OCI-LY7 (cell line): ENCODE measurements around the gene MALSU1. TPM values are rescaled to one million over a fixed set of nuclear protein-coding genes. Genes with fewer than 3 reads are reported as not detected.

Source experiments
- BruUV-seq: library from RNA; stranded (reverse); fragments of 400-500 nt; replicated peaks from 2 replicates; lab custom pipeline; 2021; lab: Mats Ljungman, UMichigan
- CTCF ChIA-PET: fragments of 300-600 bp; sonication (Branson Sonifier 250); formaldehyde crosslinking; loops from one replicate; lab custom pipeline; 2022; ENCODE audit warnings: antibody characterized with exemption; ENCODE audit not compliant: unreplicated experiment; lab: Charles Lee
- POLR2A ChIA-PET: fragments of 300-600 bp; sonication (Branson Sonifier 250); formaldehyde crosslinking; loops from one replicate; lab custom pipeline; 2022; ENCODE audit warnings: antibody characterized with exemption; lab: Charles Lee
- DNase-seq: peaks from one replicate; pipeline ENCODE4 v3.0.0-alpha.2; 2015; ENCODE audit warnings: low spot score
- H2AFZ ChIP-seq: fragments of 200-600 bp; sonication (generic), shearing (Covaris generic); 2 replicates; pipeline ENCODE4 v1.6.1; 2014; ENCODE audit warnings: mild to moderate bottlenecking, antibody characterized with exemption, low read length, moderate library complexity
- H3K27ac ChIP-seq: fragments of 200-600 bp; sonication (generic); 2 replicates; pipeline ENCODE4 v1.5.1; 2014; ENCODE audit warnings: mixed run types, low read depth, mild to moderate bottlenecking, moderate library complexity, low read length, inconsistent platforms; ENCODE audit not compliant: poor library complexity, severe bottlenecking
- H3K36me3 ChIP-seq: fragments of 200-600 bp; sonication (generic); 2 replicates; pipeline ENCODE4 v1.6.1; 2014; ENCODE audit warnings: mild to moderate bottlenecking, antibody characterized with exemption, low read length, moderate library complexity, mixed read lengths; ENCODE audit not compliant: insufficient read depth
- H3K4me1 ChIP-seq: fragments of 200-600 bp; sonication (generic); 2 replicates; pipeline ENCODE4 v1.5.1; 2014; ENCODE audit warnings: mild to moderate bottlenecking, low read length; ENCODE audit not compliant: insufficient read depth, poor library complexity, severe bottlenecking
- H3K4me2 ChIP-seq: fragments of 200-600 bp; sonication (generic); 2 replicates; pipeline ENCODE4 v1.6.1; 2014; ENCODE audit warnings: mild to moderate bottlenecking, low read length
- H3K4me3 ChIP-seq: fragments of 200-600 bp; sonication (generic); 2 replicates; pipeline ENCODE4 v1.5.1; 2014; ENCODE audit warnings: mild to moderate bottlenecking, low read depth, low read length; ENCODE audit not compliant: poor library complexity, severe bottlenecking
- H3K79me2 ChIP-seq: fragments of 200-600 bp; sonication (generic); 2 replicates; pipeline ENCODE4 v1.6.1; 2016; ENCODE audit warnings: low read depth, mild to moderate bottlenecking, low read length, moderate library complexity, mixed read lengths; ENCODE audit not compliant: insufficient read depth
- H3K9me2 ChIP-seq: fragments of 200-600 bp; sonication (generic); 2 replicates; pipeline ENCODE4 v1.6.1; 2016; ENCODE audit warnings: mild to moderate bottlenecking, low read length, mixed read lengths; ENCODE audit not compliant: insufficient read depth
- H3K9me3 ChIP-seq: fragments of 200-600 bp; sonication (generic); 2 replicates; pipeline ENCODE4 v1.6.1; 2014; ENCODE audit warnings: mild to moderate bottlenecking, mixed run types, low read length, mixed read lengths
- H4K20me1 ChIP-seq: fragments of 200-600 bp; sonication (generic); 2 replicates; pipeline ENCODE4 v1.6.1; 2014; ENCODE audit warnings: mild to moderate bottlenecking, antibody characterized with exemption, low read length, moderate library complexity, mixed read lengths; ENCODE audit not compliant: insufficient read depth
- CTCF ChIP-seq: fragments of 200-600 bp; sonication (generic); conservative IDR thresholded peaks from 2 replicates; pipeline ENCODE4 v1.5.1; 2014; ENCODE audit warnings: mild to moderate bottlenecking, antibody characterized with exemption, low read length, moderate library complexity, mixed read lengths
- EZH2phosphoT487 ChIP-seq: fragments of 200-600 bp; sonication (generic); IDR thresholded peaks from 2 replicates; pipeline ENCODE4 v1.6.1; 2018; ENCODE audit warnings: low read depth, borderline replicate concordance, mild to moderate bottlenecking, mixed run types, antibody characterized with exemption, low read length, moderate library complexity, mixed read lengths
- intact Hi-C: fragments of 100-400 bp; cut with micrococcal nuclease; formaldehyde crosslinking; loops from one replicate; pipeline ENCODE4 v1.10.0; 2022; ENCODE audit not compliant: unreplicated experiment
- total RNA-seq, 2 experiments: library from RNA; depleted of rRNA in 1 of 2; stranded (reverse); fragments of >200 nt in 1 of 2; shearing (Covaris generic) in 1 of 2; gene quantifications; 2 replicates each; pipeline ENCODE4 v1.2.3, GENCODE V29; 2014 to 2022

The MALSU1 gene
- total RNA-seq, 2 experiments from 2014 or later = 66.4 to 107 TPM

GRCh38 chr7:23315366-23315765, 16.2 kb downstream of the MALSU1 start:
- no peaks in the 10 kb centered on the region for H4K20me1 ChIP-seq
- CTCF ChIA-PET = interaction anchor here (0.6 kb wide), 1 partner anchor 95 kb away, joined by 3 read pairs; no protein-coding TSS in a partner anchor
- no TSS peak for BruUV-seq
- POLR2A ChIA-PET = interaction anchor here (0.5 to 1.2 kb wide), 2 partner anchors 208 to 1378 kb away, joined by 5 to 6 read pairs; no protein-coding TSS in a partner anchor
- H3K27ac ChIP-seq = no peak overlapping the region
- no peaks in the 10 kb centered on the region for H3K9me2 ChIP-seq
- H3K36me3 ChIP-seq = peaks cover 92% of the 10 kb centered on the region
- H3K4me1 ChIP-seq = no peaks in the 10 kb centered on the region
- H3K4me3 ChIP-seq = no peak overlapping the region
- no peaks in the 10 kb centered on the region for H3K9me3 ChIP-seq
- intact Hi-C loops = no loop called here
- H3K79me2 ChIP-seq = no peaks in the 10 kb centered on the region
- no peak for DNase-seq
- H2AFZ ChIP-seq = no peak overlapping the region
- TF ChIP-seq CTCF = no peak
- TF ChIP-seq EZH2phosphoT487 = no peak
- no peak overlapping the region for H3K4me2 ChIP-seq

DNA sequence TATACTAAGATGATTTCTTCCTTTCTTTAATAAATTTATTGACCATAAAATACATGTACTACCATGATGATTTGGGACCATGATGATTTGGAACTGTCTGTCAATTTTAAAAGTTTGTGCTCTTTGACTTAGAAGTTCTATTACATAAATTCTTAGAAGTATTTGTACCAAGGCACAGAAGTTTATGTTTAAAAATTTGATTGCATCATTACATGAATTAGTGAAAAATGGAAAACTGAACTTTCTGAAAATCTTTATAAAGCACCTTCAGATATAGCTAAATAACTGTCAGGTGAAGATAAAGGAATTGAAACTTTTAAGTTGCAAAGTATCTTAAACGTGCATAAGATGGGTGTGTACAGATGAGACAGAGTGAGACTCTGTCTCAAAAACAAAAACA, 32.0 kb downstream of the MALSU1 start:
- intact Hi-C loops = no loop called here
- BruUV-seq = no TSS peak
- Histone ChIP-seq H3K9me3 (no peaks in the 10 kb centered on the region), H3K27ac (no peak overlapping the region), H3K4me3 (no peak overlapping the region), H3K9me2 (no peaks in the 10 kb centered on the region), H3K4me1 (no peaks in the 10 kb centered on the region), H3K4me2 (no peak overlapping the region), H4K20me1 (no peaks in the 10 kb centered on the region), H3K36me3 (peaks cover 63% of the 10 kb centered on the region), H3K79me2 (no peaks in the 10 kb centered on the region), H2AFZ (no peak overlapping the region)
- ChIA-PET POLR2A (interaction anchor here (0.7 to 2.0 kb wide), 3 partner anchors 12 to 116 kb away, joined by 4 to 7 read pairs (median 5); no protein-coding TSS in a partner anchor), CTCF (no interaction called here)
- no peak for DNase-seq
- no peak for TF ChIP-seq EZH2phosphoT487
- no peak for TF ChIP-seq CTCF

- ChIA-PET POLR2A (no interaction called here), CTCF (no interaction called here)
- Histone ChIP-seq H3K9me2 (no peaks in the 10 kb centered on the region), H3K4me3 (no peak overlapping the region), H3K27ac (no peak overlapping the region), H3K9me3 (0 out of 2 replicates have a peak, but pooled peaks cover under 1% of the 10 kb centered on the region), H3K4me1 (no peaks in the 10 kb centered on the region), H3K4me2 (no peak overlapping the region), H3K36me3 (peaks cover 74% of the 10 kb centered on the region), H4K20me1 (no peaks in the 10 kb centered on the region), H3K79me2 (no peaks in the 10 kb centered on the region), H2AFZ (no peak overlapping the region)
- BruUV-seq = TSS peak; percentile 17
- no peak for DNase-seq
- intact Hi-C loops = no loop called here
- TF ChIP-seq CTCF = no peak
- no peak for TF ChIP-seq EZH2phosphoT487
These were observed 33.1 kb downstream of the MALSU1 start for GRCh38 chr7:23332193-23332592.
